ENCODE results near the gene EPHA2.

Gene EPHA2

GRCh38 chr1:16191309-16191708 lies 35.4 kb upstream of the EPHA2 start:
- no peak overlapping the region for H3K27ac ChIP-seq
- H3K9me3 ChIP-seq (ENCODE audit: control insufficient read depth, low read length) = no peaks in the 10 kb centered on the region
- no peak for TF ChIP-seq CTCF (IDR thresholded peaks at IDR 0.05)

GRCh38 chr1:16189921-16190621 lies 34.2 kb upstream of the EPHA2 start:
- Histone ChIP-seq H3K4me1 (peaks cover 5% of the 10 kb centered on the region), H3K4me3 (ENCODE audit: low read depth, low read length) (no peak overlapping the region), H3K27me3 (ENCODE audit: control insufficient read depth, insufficient read depth, low read length) (no peaks in the 10 kb centered on the region), H3K9me3 (ENCODE audit: control insufficient read depth, low read length) (no peaks in the 10 kb centered on the region), H3K36me3 (ENCODE audit: control insufficient read depth, insufficient read depth, low read length) (no peaks in the 10 kb centered on the region), H3K79me2 (no peaks in the 10 kb centered on the region), H2AFZ (no peak overlapping the region), H3K4me2 (ENCODE audit: low read length) (peak overlapping the region; percentile 1), H3K9ac (no peak overlapping the region), H3K27ac (no peak overlapping the region)
- no peak for TF ChIP-seq CTCF (IDR thresholded peaks at IDR 0.05)

More at GRCh38 chr1:16191309-16191708, 35.4 kb upstream of the EPHA2 start:
- H3K79me2 ChIP-seq = no peaks in the 10 kb centered on the region
- H3K4me2 ChIP-seq (ENCODE audit: low read length) = no peak overlapping the region
- no peaks in the 10 kb centered on the region for H3K27me3 ChIP-seq (ENCODE audit: control insufficient read depth, insufficient read depth, low read length)
- H3K4me3 ChIP-seq (ENCODE audit: low read depth, low read length) = no peak overlapping the region
- H3K36me3 ChIP-seq (ENCODE audit: control insufficient read depth, insufficient read depth, low read length) = no peaks in the 10 kb centered on the region
- H3K9ac ChIP-seq = no peak overlapping the region
- H2AFZ ChIP-seq = no peak overlapping the region
- peaks cover 5% of the 10 kb centered on the region for H3K4me1 ChIP-seq

GRCh38 chr1:16189003-16189402 lies 33.1 kb upstream of the EPHA2 start:
- H3K9ac ChIP-seq = no peak overlapping the region
- no peaks in the 10 kb centered on the region for H3K9me3 ChIP-seq (ENCODE audit: control insufficient read depth, low read length)
- H3K36me3 ChIP-seq (ENCODE audit: control insufficient read depth, insufficient read depth, low read length) = no peaks in the 10 kb centered on the region
- no peaks in the 10 kb centered on the region for H3K79me2 ChIP-seq
- no peak overlapping the region for H3K27ac ChIP-seq
- no peak overlapping the region for H3K4me3 ChIP-seq (ENCODE audit: low read depth, low read length)
- H2AFZ ChIP-seq = no peak overlapping the region
- H3K4me2 ChIP-seq (ENCODE audit: low read length) = no peak overlapping the region
- H3K27me3 ChIP-seq (ENCODE audit: control insufficient read depth, insufficient read depth, low read length) = no peaks in the 10 kb centered on the region
- peaks cover 5% of the 10 kb centered on the region for H3K4me1 ChIP-seq
- TF ChIP-seq CTCF (IDR thresholded peaks at IDR 0.05) = no peak

- peak; percentile 93 for TF ChIP-seq CTCF (IDR thresholded peaks at IDR 0.05)
- Histone ChIP-seq H3K9me3 (ENCODE audit: control insufficient read depth, low read length) (no peaks in the 10 kb centered on the region), H3K36me3 (ENCODE audit: control insufficient read depth, insufficient read depth, low read length) (no peaks in the 10 kb centered on the region), H3K4me2 (ENCODE audit: low read length) (no peak overlapping the region), H3K79me2 (no peaks in the 10 kb centered on the region), H3K9ac (no peak overlapping the region), H3K27ac (no peak overlapping the region), H3K4me1 (peaks cover 5% of the 10 kb centered on the region), H3K4me3 (ENCODE audit: low read depth, low read length) (no peak overlapping the region), H3K27me3 (ENCODE audit: control insufficient read depth, insufficient read depth, low read length) (no peaks in the 10 kb centered on the region), H2AFZ (no peak overlapping the region)
These were observed 32.0 kb upstream of the EPHA2 start for GRCh38 chr1:16187748-16188401.
